Body of pancreas (tissue), 4 donors: Measurements from ENCODE around the gene KRT32.

Experiments used
- POLR2A ChIP-seq, 3 donors: fragments of 450-650 bp; IDR thresholded peaks; one replicate each; pipeline ENCODE4 v1.6.1; 2016; ENCODE audit warnings: antibody characterized with exemption in 3 of 3, mild to moderate bottlenecking in 2 of 3
- TF ChIP-seq, protein P1 (sequence below), 7 experiments: fragments of 450-650 bp in 4 of 7; fragments of 200-600 bp in 3 of 7; sonication (generic) in 3 of 7; IDR thresholded peaks; one replicate each; pipeline ENCODE4 v1.5.1; 2016 to 2019; ENCODE audit warnings: antibody characterized with exemption in 7 of 7

DNA sequence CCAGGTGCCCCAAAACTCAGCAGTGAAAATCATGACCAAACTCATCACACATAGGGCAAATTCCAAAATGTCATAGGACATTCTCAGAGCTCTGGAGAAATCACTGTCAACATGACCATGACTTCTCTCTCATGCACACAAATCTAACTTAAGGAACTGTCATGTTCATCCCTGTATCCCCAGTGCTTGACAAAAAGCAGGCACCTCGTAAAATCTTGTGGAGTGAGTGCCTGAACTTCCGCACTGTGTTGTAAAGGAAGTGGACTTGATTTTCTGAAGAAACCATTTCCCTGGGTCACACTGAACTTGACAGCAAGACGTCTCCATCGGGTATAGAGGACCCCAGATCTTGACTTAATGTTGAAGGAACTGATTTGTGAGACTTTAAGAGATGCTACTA, 45.6 kb downstream of the KRT32 start:
- TF ChIP-seq, protein P1, sequence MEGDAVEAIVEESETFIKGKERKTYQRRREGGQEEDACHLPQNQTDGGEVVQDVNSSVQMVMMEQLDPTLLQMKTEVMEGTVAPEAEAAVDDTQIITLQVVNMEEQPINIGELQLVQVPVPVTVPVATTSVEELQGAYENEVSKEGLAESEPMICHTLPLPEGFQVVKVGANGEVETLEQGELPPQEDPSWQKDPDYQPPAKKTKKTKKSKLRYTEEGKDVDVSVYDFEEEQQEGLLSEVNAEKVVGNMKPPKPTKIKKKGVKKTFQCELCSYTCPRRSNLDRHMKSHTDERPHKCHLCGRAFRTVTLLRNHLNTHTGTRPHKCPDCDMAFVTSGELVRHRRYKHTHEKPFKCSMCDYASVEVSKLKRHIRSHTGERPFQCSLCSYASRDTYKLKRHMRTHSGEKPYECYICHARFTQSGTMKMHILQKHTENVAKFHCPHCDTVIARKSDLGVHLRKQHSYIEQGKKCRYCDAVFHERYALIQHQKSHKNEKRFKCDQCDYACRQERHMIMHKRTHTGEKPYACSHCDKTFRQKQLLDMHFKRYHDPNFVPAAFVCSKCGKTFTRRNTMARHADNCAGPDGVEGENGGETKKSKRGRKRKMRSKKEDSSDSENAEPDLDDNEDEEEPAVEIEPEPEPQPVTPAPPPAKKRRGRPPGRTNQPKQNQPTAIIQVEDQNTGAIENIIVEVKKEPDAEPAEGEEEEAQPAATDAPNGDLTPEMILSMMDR (IDR thresholded peaks at IDR 0.05) = no peak
- no peak for TF ChIP-seq POLR2A (IDR thresholded peaks at IDR 0.05)
